Fibroblast of lung (primary cell): Measurements from ENCODE around the gene BID. TPM values are rescaled to one million over a fixed set of nuclear protein-coding genes. Genes with fewer than 3 reads are reported as not detected.
A peak's percentile ranks its signal among the peaks of the same experiment; 100 is the strongest.

Source experiments
- DNase-seq, 2 donors: peaks; one replicate each; pipeline versions ENCODE4 v3.0.0 to v3.0.0-alpha.2; 2010; ENCODE audit warnings: low read depth in 2 of 2
- H2AFZ ChIP-seq: 2 replicates; pipeline ENCODE4 v1.5.1; 2012; ENCODE audit warnings: low read length, control low read depth, inconsistent platforms
- H3K27ac ChIP-seq: 2 replicates; pipeline ENCODE4 v1.5.1; 2011; ENCODE audit warnings: low read length, control low read depth; ENCODE audit not compliant: insufficient read depth
- H3K27me3 ChIP-seq: 2 replicates; pipeline ENCODE4 v1.5.1; 2011; ENCODE audit warnings: mild to moderate bottlenecking, low read length; ENCODE audit not compliant: control insufficient read depth, insufficient read depth
- H3K36me3 ChIP-seq: 2 replicates; pipeline ENCODE4 v1.5.1; 2011; ENCODE audit warnings: low read length; ENCODE audit not compliant: control insufficient read depth, insufficient read depth
- H3K4me1 ChIP-seq: 2 replicates; pipeline ENCODE4 v1.5.1; 2011; ENCODE audit warnings: low read length; ENCODE audit not compliant: control insufficient read depth, insufficient read depth; ENCODE audit errors: extremely low read depth
- H3K4me2 ChIP-seq: 2 replicates; pipeline ENCODE4 v1.5.1; 2011; ENCODE audit warnings: low read length, control low read depth; ENCODE audit not compliant: insufficient read depth; ENCODE audit errors: extremely low read depth
- H3K4me3 ChIP-seq, 4 experiments: fragments of 200-600 bp in 1 of 4; sonication (generic) in 1 of 4; replicated peaks in 1 of 4; 2 replicates each; pipeline ENCODE4 v1.5.1; 2011 to 2016; ENCODE audit warnings: low read length in 4 of 4, low read depth in 3 of 4, mild to moderate bottlenecking in 3 of 4, control low read depth in 2 of 4, inconsistent platforms in 1 of 4, mixed read lengths in 1 of 4; ENCODE audit not compliant: insufficient read depth in 1 of 4; ENCODE audit errors: control extremely low read depth in 1 of 4
- H3K79me2 ChIP-seq: 2 replicates; pipeline ENCODE4 v1.5.1; 2012; ENCODE audit warnings: mild to moderate bottlenecking, low read length, inconsistent platforms; ENCODE audit not compliant: control insufficient read depth, insufficient read depth
- H3K9ac ChIP-seq: 2 replicates; pipeline ENCODE4 v1.5.1; 2011; ENCODE audit warnings: mild to moderate bottlenecking, low read length, control low read depth; ENCODE audit not compliant: insufficient read depth
- H3K9me3 ChIP-seq: 2 replicates; pipeline ENCODE4 v1.5.1; 2012; ENCODE audit warnings: low read depth, low read length; ENCODE audit not compliant: control insufficient read depth, insufficient read depth
- H4K20me1 ChIP-seq: 2 replicates; pipeline ENCODE4 v1.5.1; 2011; ENCODE audit warnings: low read length; ENCODE audit not compliant: control insufficient read depth, insufficient read depth; ENCODE audit errors: extremely low read depth
- EZH2 ChIP-seq: IDR thresholded peaks from 2 replicates; pipeline ENCODE4 v1.5.1; 2012; ENCODE audit warnings: low read length, control low read depth, mild to moderate bottlenecking; ENCODE audit errors: missing control alignments
- polyA plus RNA-seq, 2 donors: library from polyadenylated mRNA; depleted of rRNA in 1 of 2; stranded (reverse) in 1 of 2; unstranded in 1 of 2; fragments of >200 nt; gene quantifications; 2 replicates each; pipeline ENCODE4 v1.2.1, GENCODE V29; 2011 to 2012; ENCODE audit warnings: missing spikeins in 1 of 2
- total RNA-seq: library from RNA; depleted of rRNA; stranded (reverse); fragments of >200 nt; gene quantifications from 2 replicates; pipeline ENCODE4 v1.2.1, GENCODE V29; 2014
- TF ChIP-seq, protein P1 (sequence below), 2 donors: IDR thresholded peaks in 1 of 2; conservative IDR thresholded peaks in 1 of 2; 1 replicate in 1 of 2; 2 replicates in 1 of 2; pipeline ENCODE4 v1.5.1; 2011 to 2012; ENCODE audit warnings: low read length in 2 of 2, control low read depth in 1 of 2, inconsistent platforms in 1 of 2, low read depth in 1 of 2, mild to moderate bottlenecking in 1 of 2

Gene BID
- total and polyA plus RNA-seq, 2 donors (not counting 1 experiment from before 2014, with no cell fraction given), result 13.4 to 23.4 TPM

DNA sequence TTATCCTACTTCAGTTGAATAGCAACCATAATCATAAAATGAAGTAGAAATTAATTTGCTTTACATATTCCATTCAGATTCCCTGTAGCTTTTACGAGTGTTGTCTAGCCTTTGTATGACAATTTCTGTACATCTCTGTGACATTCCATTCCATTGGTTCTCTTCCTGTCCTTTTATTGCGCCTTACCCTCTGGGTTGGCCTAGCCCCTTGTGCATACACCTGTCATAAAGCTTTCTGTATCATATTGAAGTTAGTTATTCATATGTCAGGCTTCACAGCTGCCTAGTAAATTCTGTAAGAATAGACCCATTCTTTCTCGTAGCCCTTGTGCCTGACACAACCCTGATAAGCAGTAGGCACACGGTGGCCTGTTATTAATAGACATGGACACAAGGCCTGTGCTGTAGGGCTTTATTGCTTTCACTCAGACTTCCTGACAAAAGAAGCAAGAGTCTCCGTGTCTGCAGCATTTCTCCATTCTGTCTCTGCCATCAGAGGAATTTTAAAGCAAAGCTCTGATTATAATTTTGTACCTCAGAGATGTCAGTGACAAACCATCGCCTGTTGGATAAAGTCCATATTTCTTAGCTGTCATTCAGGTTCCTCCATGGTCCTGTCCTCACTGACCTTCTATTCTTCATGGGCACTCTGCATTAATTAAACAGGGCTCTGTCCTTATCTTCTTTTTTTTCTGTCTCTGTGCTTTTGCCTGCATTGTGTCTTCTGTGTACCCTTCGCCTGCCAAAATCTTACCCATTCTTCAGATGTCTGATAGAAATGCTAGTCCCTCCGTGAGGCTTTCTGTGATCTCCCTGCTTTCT, 49.4 kb downstream of the BID start:
- Histone ChIP-seq H3K79me2 (no peaks in the 10 kb centered on the region), H3K36me3 (peaks cover 4% of the 10 kb centered on the region), H3K4me3 (no peak overlapping the region), H3K9ac (no peak overlapping the region), H4K20me1 (no peaks in the 10 kb centered on the region), H3K27ac (no peak overlapping the region), H3K4me2 (peak overlapping the region; percentile 5), H3K9me3 (no peaks in the 10 kb centered on the region), H2AFZ (no peak overlapping the region), H3K4me1 (peaks cover 13% of the 10 kb centered on the region), H3K27me3 (no peaks in the 10 kb centered on the region)
- no peak for TF ChIP-seq EZH2
- TF ChIP-seq, protein P1, sequence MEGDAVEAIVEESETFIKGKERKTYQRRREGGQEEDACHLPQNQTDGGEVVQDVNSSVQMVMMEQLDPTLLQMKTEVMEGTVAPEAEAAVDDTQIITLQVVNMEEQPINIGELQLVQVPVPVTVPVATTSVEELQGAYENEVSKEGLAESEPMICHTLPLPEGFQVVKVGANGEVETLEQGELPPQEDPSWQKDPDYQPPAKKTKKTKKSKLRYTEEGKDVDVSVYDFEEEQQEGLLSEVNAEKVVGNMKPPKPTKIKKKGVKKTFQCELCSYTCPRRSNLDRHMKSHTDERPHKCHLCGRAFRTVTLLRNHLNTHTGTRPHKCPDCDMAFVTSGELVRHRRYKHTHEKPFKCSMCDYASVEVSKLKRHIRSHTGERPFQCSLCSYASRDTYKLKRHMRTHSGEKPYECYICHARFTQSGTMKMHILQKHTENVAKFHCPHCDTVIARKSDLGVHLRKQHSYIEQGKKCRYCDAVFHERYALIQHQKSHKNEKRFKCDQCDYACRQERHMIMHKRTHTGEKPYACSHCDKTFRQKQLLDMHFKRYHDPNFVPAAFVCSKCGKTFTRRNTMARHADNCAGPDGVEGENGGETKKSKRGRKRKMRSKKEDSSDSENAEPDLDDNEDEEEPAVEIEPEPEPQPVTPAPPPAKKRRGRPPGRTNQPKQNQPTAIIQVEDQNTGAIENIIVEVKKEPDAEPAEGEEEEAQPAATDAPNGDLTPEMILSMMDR (conservative IDR thresholded peaks at IDR 0.05 in 1 of 2, IDR thresholded peaks at IDR 0.05 in 1 of 2; ENCODE audit: low read depth in 1 of 2, low read length in 2 of 2), result no peak
- DNase-seq, result no peak

DNA sequence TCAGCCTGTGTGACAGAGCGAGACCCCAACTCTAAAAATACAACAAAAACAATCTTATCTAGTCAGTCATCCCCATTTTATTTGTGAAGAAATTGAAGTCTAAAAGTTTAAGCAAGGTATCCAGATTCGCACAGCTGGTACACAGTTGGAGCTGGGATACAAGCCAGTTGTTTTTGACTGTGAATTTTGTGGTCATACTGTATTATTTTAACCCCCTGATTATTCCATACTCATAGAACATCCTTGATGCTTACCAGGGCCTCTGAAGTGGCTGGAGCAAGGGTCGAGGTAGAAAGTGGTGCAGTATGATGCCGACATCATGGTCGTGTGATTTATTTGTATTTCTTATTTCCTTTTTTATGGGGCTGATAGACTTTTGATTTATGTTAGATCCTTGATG, 50.0 kb downstream of the BID start:
- Histone ChIP-seq H3K4me2 (no peak overlapping the region), H3K4me1 (peaks cover 13% of the 10 kb centered on the region), H3K9me3 (no peaks in the 10 kb centered on the region), H3K36me3 (peaks cover 4% of the 10 kb centered on the region), H3K4me3 (no peak overlapping the region), H4K20me1 (no peaks in the 10 kb centered on the region), H3K27me3 (no peaks in the 10 kb centered on the region), H2AFZ (no peak overlapping the region), H3K79me2 (no peaks in the 10 kb centered on the region), H3K27ac (no peak overlapping the region), H3K9ac (no peak overlapping the region)
- TF ChIP-seq, protein P1 (conservative IDR thresholded peaks at IDR 0.05 in 1 of 2, IDR thresholded peaks at IDR 0.05 in 1 of 2; ENCODE audit: low read depth in 1 of 2, low read length in 2 of 2), result no peak
- no peak for TF ChIP-seq EZH2
- DNase-seq, result peak; percentile 20 to 45

DNA sequence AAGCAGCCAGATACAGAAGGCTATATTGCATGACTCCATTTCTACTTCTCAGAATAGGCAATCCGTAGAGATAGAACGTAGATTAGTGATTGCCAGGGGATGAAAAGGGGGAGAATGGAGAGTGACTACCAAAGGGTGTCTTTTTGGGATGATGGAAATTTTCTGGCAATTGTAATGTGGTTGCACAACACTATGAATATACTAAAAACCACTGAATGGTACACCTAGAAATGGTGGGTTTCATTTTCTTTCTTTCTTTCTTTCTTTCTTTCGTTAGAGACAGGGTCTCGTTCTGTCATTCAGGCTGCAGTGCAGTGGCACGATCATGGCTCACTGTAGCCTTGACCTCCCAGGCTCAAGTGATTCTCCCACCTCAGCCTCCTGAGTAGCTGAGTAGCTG, 54.4 kb downstream of the BID start:
- H3K36me3 ChIP-seq, result no peaks in the 10 kb centered on the region
- no peak overlapping the region for H3K9ac ChIP-seq

More for the DNA sequence above, 54.4 kb downstream of the BID start:
- no peak overlapping the region for H3K27ac ChIP-seq
- H4K20me1 ChIP-seq, result no peaks in the 10 kb centered on the region
- no peak overlapping the region for H3K4me3 ChIP-seq
- no peak overlapping the region for H2AFZ ChIP-seq
- H3K4me1 ChIP-seq, result no peaks in the 10 kb centered on the region
- DNase-seq, result no peak
- H3K79me2 ChIP-seq, result no peaks in the 10 kb centered on the region
- no peaks in the 10 kb centered on the region for H3K27me3 ChIP-seq
- TF ChIP-seq EZH2, result no peak
- TF ChIP-seq, protein P1 (conservative IDR thresholded peaks at IDR 0.05 in 1 of 2, IDR thresholded peaks at IDR 0.05 in 1 of 2; ENCODE audit: low read depth in 1 of 2, low read length in 2 of 2), result no peak
- no peaks in the 10 kb centered on the region for H3K9me3 ChIP-seq
- no peak overlapping the region for H3K4me2 ChIP-seq
